ENCODE data around the gene PDZD11.
"Not testable (repeated sequence)": the region's sequence is repeated elsewhere in the genome, so short reads cannot be mapped to it uniquely, and the experiment has no call there.

The PDZD11 gene

DNA sequence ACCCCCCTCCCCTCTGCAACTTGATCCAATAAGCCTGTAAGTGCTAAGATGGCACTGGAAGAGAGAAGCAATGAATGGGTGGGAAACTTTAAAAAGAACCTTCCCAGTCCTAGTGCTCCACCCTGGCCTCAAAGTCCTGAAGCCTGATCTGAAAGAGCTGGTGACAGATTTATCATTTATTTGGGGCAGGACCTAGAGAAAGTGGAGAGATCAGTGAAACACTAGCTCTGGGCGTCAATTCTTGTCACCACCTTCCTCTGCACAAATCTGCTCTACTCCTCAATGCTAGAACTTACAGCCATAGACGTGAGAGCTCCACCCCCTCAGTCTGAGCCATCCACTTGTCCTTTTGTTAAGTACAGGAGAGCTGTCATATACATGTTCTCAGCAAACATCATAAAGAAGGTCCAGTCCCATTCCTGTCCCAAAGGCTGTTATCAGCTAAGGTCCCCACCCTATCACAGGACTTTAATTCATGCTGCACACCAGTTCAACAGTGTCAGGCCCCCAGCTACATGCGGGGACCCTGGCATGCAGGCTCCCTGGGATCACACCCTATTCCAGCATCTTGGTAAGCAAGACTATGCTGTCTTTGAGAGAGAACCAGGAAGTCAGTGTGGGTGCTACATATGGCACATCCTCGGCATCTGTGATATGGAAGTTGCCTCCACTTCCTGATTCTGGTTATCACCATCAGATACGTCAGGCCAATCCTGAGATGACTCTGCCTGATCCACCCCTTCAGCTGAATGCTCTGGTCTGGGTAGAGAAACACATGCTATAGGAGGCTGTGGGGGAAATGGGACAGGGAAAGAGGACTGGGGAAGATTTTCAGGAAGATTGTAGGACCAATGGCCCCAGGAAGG is 32.1 kb downstream of the PDZD11 start:
- DNase-seq (ENCODE audit: low read depth), result no peak

GRCh38 chrX:70255452-70255851 is 34.3 kb downstream of the PDZD11 start:
- no peak for DNase-seq (ENCODE audit: low read depth)

GRCh38 chrX:70254909-70255308 is 34.8 kb downstream of the PDZD11 start:
- no peak for DNase-seq (ENCODE audit: low read depth)

GRCh38 chrX:70254063-70254400 is 35.7 kb downstream of the PDZD11 start:
- no peak for DNase-seq (ENCODE audit: low read depth)

DNA sequence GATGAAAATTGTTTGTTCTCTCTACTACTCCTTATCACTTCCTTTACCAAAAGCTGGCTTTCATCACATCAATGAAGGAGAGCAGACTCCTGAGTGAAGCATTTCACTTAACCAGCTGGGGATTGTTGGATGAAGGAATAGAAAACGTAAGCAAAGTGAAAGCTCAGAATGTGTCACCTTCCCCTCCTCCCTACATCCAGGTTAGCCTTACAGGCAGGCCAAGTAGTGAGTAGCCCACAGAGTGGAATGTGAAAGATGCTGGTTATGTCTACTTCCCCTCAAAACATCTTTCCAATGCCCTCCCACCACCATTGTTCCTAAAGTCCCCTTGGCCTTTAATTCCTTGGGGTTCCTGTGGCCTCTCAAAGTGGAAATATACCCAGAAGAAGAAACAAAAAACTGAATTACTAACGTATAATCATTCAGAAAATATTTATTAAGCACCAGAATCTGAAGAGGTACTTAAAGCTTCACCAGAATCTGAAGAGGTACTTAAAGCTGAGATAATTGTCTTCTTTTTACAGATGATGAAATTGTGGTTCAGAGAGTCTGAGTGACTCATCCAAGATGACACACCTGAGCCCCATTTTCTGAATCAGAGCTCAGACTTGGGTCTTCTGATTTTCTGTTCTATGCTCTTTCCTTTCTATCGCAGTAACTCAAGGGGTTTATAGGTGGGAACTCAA is 36.2 kb downstream of the PDZD11 start:
- DNase-seq (ENCODE audit: low read depth), result no peak

DNA sequence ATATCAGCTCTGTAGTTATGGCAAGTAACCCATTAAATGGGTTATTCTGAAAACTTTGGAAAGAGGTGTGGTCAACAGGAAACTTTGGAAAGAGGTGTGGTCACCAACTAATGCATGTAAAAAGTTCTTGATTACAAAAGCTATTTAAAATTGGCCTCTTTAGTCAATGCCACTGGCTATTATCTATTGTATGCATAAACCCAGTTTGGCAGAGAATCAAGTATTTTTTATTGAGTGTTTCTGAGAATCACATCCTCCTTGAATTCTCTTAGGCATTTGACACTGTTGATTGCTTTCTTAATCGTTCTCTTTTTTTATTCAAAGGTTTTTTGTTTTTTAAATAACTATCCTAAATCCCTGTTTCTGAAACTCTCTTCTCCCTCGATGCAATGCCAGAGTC is 37.2 kb downstream of the PDZD11 start:
- no peak for DNase-seq (ENCODE audit: low read depth)

- DNase-seq (ENCODE audit: low read depth), result no peak
Observed at GRCh38 chrX:70247252-70247651, 42.5 kb downstream of the PDZD11 start.

DNA sequence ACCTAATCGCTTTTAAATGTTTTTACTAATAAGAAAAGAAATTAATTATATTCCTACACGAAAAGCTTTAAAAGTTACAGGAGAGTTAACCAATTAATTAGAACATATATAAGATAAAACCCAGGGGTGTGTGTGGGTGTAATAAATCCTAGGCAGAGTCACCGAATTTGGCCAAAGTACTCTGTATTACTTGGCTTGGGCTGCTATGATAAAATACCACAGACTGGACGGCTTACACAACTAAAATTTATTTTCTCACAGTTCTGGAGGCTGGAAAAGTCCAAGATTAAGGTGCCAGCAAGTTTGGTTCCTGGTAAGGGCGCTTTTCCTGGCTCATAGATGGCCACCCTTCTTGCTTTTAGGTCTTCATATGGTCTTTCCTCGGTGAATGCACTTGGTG is 44.8 kb downstream of the PDZD11 start:
- DNase-seq (ENCODE audit: low read depth), result no peak

- not testable (repeated sequence) for DNase-seq (ENCODE audit: low read depth)
Observed at GRCh38 chrX:70243601-70244000, 46.1 kb downstream of the PDZD11 start.

GRCh38 chrX:70241501-70241900 is 48.2 kb downstream of the PDZD11 start:
- no peak for DNase-seq (ENCODE audit: low read depth)

- no peak for DNase-seq (ENCODE audit: low read depth)
Observed at GRCh38 chrX:70240751-70241150, 49.0 kb downstream of the PDZD11 start.

Measured in HS-27A (cell line).